SKM-1 (cell line): ENCODE measurements around the gene DNM3.

ENCODE experiments used
- DNase-seq: peaks from one replicate; lab custom pipeline; 2025; ENCODE audit not compliant: unreplicated experiment; lab: John Stamatoyannopoulos, UW

Gene DNM3

DNA sequence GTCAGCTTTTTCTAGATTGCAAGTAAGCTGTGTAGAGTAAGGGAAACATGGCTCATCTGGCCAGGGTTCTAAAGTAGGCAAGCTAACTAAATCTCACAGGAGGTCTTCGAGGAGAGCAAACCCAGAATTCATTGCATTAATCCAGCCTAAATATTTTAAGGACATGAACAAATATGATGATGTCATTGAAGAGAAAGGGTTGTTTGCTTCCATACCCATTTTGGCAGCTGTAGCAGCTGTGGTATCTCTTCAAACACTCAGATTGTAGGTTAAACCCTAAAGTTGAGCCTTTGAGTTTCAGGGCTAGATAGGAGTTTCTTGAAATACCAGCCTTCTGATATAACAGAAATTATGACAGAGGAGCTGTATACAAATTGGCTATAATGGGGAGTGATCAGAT lies 378.7 kb downstream of the DNM3 start:
- no peak for DNase-seq

DNA sequence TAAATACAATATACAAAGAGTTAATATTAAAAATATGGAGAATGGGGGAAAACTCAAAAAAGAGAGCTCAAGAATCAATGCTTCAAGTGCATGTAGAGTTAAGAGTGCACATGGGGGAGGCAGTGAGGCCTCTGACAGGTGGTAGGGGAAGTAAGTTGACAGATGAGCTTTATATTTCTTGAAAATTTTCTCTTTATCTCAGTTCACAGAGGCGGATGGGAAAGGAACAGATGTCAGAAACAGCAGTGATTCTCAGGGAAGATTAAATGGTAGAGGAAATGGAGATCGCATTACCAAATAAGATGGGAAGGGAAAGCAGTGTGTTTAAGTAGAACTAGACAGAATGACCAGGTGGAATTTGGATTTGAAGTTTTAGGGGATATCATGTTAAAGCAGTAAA lies 379.1 kb downstream of the DNM3 start:
- no peak for DNase-seq

DNA sequence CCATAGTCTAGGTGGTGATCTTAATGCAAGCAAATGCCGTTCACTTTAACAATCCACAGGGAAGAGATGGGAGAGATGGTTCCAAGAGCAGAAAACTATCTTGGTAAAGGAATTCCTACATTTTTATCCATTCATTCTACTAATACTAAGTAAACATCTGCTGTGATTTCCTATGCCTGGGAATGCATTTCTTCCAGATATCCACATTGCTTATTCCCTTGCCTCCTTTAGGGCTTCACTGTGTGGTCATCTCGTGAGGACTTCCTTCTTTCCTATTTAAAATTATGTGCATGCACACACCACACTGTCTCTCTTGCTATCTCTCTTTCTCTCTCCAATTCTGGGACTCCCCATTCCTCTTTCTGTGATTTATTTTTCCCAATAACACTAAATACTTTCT lies 380.1 kb downstream of the DNM3 start:
- DNase-seq = no peak

DNA sequence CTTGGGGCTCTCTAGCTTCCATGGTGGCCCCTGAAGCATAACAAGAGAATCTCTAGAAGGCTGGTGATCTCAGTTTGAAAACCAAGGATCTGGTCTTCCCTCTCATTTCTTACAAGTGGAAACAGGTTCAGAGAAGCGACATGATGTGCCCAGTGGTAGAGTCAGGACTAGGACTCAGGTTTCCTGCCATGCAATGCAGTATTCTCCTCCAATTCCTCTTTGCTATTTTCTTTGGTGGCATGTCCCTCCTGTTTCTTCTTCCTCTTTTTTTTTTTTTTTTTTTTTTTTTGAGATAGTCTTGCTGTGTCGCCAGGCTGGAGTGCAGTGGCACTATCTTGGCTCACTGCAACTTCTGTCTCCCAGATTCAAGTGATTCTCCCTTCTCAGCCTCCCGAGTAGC lies 383.6 kb downstream of the DNM3 start:
- DNase-seq = no peak

DNA sequence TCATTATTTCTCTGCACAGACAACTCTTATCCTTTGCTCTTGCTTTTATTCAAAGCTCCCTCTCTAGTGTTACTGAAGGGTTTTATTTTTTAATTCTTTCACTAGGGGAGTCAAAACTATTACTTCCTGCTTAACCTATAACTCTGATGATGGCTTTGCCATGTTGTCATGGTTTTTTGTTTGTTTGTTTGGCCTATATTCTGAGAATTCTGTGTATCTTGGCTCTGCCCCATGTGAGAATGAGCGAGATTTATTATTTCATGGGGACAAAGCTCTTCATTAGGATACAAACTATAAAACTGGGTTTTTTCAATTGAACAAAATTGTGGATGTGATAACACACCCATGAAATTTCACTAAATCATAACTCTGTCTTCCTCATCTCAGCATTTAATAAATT lies 388.6 kb downstream of the DNM3 start:
- DNase-seq = no peak

DNA sequence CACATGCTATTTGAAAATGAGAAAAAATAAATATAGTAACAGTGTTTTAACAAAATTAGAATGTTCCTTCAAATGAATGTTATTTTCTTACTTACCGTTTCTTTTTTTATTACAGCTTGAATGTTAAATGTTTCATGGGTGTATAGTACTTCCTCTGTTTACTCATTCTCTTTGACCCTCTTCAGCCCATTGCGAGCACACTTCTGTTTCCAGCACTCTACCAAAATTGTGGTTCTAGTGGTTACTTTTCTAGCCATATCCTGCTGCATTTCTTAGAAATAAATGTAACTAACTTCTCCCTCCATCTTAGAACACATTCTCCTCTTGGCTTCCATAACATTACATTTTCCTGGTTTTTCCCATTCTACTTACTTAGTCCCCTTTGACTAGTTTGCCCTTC lies 389.2 kb downstream of the DNM3 start:
- no peak for DNase-seq

DNA sequence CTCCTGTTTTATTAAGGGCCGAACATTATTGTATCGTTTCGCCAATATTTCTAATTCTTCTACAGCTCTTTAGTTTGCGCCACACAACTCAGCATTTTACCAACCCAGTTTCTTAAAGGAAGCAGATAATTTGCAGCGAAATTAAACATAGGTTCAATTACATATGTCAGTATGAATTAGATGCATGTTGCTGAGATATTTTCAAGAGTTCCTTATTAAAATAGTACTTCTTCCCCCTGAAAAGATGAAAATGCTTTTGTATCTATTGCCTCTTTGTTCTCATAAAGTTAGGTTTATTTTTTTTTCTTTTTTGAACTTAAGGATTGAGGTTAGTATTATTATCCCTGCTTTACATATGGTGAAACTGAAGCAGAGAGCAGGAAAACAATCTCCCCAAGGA lies 395.7 kb downstream of the DNM3 start:
- DNase-seq = no peak

DNA sequence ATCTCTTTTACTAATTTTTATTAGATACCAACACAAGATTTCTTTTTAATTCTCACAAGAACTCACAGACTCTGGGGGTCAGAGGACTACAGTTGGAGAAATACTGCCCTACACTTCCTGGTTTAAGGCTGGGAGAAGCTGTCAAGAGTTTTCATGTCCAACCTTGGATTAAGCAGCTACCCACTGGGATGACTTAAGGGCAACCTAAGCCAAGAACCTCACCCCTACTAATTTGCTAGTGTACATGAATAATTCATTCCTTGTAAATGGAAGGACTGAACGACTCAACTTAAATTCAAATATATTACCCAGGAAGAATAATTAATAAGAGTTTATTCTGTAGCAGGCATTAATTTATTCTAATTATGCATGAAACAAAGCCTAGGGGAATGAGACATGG lies 396.9 kb downstream of the DNM3 start:
- no peak for DNase-seq

DNA sequence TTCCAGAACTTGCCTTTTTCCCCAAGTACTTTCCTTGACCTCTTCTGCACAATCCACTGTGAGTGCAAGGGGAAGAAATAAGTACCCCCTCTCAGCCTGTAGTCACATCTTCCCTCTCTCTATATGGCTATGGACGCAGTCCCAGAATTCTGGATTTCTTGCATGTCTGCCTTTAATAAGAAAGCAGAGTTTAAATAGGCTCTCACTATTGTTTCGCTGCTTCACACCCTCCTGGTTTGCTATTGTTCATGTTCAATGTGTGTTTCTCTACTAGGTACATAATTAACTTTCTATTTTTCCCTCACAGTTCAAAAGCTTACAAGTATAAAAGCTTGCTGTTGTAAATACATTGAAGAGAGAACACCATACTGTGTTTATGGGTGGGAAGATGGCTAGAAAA lies 397.7 kb downstream of the DNM3 start:
- no peak for DNase-seq

DNA sequence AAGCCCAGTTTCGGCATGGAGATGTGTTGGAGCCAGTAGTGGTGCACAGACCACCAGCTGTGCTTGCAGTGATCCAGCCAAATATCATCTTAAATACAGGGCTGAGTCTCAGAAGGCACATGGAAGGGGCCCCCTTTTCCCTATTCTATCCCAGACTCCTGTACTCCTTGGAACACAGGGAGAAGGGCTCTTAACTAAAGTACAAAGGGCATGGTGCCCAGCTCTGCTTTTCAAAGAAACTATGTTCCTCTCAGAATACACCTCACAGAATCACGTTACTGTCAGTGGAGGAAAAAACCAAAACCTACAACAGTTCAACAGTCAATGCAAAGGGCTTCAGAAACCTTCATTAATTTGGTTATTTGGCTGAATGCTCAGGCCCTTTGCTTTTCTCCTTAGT lies 398.6 kb downstream of the DNM3 start:
- no peak for DNase-seq

DNA sequence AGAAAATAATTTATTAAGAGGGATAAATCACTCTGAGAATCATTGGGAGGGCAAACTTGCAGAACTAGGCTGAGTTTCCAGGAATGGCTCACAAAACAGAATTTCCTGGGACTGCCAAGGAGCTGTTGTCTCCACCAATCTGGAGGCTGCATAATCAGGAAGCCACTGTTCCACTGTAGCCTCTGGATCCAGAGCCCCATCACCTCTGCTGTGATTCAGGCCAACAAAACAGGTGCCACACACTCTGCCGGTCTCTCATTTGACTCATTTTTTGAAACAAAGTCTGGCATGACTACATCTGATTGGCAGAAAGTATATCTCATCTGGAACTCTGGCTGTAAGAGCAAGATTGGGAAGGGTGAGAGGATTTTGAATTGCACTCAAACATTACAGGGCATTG lies 400.2 kb downstream of the DNM3 start:
- no peak for DNase-seq

DNA sequence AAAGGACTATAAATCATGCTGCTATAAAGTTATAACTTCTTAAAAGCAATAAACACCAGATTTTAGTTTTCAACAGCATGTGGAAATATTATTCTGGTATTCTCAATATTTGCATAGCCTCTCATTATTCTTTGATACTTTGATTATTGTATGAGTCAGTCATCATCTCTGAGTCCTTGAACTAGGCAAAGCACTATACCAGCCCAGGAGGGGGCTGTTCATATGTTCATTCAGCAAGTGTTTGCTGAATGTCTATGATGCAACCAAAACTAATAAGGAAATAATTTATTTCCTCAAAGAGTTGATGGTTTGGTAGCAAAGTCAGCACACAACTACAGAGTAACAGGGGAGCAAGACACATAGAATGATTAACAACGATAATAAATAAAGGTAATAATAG lies 403.6 kb downstream of the DNM3 start:
- DNase-seq = no peak

DNA sequence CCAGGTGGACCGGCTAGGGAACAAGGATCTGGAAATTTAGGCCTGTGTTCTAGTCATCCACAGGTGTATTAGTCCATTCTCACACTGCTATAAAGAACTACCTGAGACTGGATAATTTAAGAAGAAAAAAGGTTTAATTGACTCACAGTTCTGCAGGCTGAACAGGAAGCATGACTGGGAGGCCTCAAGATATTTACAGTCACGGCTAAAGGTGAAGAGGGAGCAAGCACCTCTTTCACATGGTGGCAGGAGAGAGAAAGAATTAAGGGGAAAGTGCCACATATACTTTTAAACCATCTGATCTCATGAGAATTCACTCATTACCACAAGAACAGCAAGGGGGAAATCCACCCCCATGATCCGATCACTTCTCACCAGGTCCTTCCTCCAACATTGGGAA lies 404.5 kb downstream of the DNM3 start:
- DNase-seq = no peak

DNA sequence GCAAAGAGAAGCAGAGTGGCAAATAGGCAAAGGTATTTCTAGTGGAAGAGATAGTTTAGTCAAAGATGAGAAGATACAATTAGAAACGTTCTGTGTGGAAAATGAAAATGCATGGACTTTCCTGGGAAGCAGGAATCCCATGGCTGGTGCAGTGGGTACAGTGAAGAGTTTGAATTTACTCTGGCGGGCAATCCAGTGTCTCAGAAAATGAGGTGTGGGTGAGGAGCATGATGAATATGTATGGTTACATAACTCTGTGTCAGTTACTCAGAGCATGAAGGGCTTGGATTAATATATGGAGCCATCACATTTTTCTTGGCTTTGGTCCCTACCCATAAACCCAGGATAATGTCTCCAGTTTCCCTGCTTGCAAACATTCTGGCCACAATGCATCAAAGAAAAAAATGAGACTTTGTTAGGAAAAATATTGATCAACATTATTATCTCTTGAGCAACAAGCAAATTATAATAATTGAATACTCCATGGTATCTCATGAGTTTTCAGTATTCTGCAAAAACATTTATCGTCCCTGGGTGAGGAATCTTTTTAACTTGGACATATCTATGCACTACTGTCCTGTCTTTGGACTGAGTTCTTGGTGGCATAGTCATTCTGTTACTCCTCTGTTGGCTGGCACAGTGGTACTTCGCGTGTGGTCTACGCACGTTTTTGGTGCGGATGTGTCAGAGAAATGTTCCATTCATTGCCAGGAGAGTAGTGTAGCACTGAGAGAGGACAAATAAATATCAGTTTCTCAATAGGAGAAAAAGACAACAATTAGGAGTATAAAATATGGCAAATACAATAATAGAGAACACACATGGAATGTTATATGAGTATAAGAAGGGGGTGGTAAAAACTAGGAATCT lies 405.5 kb downstream of the DNM3 start:
- no peak for DNase-seq

DNA sequence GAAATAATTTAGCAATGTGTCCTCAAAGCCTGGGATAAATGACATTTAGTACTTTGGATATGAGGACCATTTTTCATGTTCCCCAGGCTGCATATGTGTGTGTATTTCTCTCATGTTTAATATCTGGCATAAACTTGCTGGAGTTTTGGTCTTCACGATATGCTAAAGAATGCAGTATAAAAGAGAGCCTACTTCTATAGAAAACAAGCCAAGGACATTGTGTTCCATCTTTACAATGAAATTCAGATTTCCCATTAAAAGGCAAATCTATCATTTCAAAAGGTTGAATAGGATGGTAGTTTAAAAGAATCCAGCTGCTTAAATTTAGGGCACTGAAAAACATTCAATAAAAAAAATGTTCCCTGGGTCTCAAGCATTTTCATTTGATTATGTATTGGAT lies 410.2 kb downstream of the DNM3 start:
- DNase-seq = no peak

DNA sequence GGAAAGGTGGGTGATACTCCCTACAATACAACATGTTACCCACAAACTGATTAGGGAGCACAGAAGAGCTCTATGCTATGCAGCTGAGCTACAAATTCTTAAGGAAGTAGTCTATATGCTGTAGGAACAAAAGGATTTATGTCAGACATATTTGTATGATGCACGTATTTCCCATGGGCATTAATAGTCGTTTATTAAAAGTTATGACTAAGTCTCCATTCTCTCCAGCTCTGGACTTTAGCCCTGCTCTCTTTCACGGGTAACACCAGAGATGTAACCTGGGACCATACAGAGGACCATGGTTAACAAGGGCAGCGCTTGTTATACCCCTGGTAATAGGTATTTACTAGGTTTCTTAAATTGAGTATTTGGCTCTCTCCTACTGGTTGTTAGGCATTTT lies 411.0 kb downstream of the DNM3 start:
- DNase-seq = no peak

DNA sequence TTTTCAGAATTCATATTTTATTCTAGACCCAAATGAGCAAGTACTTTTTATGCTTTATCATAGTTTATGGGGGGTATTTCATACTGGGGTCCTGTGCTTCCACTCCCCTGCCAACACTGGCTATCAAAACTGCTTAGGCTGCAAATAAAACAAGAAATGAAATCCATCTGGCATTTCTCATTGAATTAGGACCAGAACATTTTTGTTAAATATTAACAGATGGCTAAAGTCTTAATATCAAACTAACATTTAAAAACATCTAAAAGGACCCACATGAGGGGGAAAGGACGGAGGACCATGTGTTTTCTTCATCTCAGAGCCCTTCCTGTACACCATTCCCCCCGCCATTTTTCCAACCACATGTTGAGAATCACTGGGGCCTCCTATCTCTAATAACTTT lies 411.7 kb downstream of the DNM3 start:
- DNase-seq = no peak

DNA sequence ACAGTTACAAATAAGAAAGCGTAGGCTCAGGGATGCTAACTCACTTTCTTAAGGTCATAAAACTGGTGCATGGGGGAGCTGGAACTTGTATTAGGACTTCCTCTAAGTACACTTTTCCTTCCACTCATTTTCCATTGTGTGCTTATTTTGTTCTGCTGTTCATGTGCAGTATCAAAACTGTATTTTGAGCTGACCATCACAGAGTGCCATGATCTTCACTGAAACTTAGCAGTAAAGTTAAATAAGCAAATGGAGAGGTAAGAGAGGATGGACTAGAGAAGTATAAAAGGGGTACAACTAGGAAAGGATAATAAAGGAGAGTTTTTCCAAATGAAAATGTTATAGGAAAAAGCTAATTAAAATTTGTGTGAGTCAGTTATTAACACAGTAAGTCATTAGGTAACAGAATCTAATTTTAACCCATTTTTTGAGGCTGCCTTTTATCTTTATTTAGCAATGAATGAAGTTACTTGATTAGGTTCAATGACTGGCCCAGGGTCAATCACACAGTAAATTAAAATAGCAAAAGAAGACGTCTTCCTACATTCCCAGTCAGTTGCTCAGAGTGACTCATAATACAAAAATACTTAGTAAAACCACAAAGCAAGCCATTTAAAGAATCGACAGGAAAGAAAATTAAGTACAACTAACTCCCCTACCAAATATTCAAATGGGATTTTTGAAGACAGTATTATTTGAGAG lies 413.4 kb downstream of the DNM3 start:
- no peak for DNase-seq

DNA sequence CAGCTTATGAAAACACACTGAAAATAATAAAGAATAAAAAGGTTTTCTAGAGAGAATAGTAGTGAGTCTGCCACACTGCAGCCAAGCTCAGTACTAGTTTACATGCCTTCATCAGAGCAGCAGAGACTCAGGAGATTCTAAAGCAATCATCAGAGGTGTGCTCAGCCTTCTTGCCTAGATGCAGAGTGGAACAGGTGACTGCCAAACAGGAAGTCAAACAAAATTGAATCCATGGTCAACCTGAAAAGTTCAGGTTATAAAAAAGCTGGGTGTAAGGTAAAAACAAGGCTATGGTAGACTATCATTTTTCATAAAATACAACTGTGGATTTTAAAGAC lies 413.9 kb downstream of the DNM3 start:
- no peak for DNase-seq

DNA sequence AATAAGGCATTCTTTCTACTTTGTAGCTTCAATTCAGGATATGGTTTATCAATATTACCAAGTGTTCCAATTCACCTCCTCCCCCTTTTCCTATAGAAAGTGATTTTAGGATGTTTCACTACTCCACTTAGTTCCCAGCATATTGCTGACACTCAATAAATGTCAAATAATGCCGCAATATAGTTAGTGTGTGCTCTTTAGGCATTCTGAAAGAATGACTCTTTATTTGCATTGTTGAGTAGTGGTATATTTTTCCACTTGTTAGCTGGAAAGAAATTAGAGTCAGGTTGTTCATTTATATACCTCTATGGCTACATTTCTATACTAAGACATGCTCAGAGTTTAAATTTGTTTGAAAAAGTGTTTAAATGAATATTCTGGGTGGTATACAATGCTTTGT lies 424.6 kb downstream of the DNM3 start:
- no peak for DNase-seq

DNA sequence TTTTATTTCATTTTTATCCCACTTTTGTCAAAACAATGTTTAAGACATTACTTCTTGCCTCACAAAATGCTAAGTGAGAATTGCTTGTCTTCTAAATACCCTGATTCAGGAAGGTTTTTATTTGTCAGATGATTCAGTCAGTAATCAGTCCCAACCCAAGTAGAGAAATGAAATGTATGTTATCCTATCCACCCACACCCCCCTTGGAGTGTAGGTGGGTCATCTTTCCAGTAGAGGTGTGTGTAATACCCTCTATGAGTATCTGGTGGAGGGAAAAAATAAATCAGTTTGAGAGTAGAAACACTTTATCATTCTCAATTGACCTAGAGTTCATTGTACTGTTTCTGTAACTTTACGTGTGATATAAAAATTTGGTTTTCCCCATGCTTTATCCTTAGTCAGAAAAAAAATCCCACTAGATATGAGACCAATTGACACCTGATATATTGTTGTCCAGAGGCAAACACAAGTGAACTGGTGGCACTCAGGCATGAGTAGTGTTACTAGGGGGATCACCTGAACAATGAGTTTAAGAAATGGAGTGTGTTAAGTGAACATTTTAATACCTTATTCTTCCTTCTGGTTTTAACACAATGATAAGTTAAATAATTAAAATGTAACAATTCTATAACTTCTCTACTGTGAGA lies 425.4 kb downstream of the DNM3 start:
- DNase-seq = no peak

DNA sequence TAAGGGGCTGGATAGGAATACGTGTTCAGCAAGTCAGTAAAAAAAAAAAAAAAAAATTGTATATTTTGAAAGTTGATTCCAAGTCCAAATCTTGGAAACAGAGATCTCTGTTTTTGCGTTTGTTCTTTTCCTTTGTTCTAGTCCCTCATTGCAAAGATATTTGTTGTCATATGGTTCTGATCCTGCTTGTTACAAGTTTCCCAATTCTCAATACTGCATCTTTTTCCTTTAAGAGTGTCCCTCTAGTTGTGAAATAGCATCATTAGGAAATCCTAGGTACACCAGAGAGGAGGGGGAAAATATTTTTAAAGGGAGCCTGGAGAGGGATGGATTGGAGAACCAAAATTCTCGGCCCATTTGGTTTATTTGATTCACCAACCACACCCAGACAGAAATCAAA lies 426.9 kb downstream of the DNM3 start:
- DNase-seq = no peak
